K562 (cell line): Measurements from ENCODE around the gene OTUD5. TPM values are rescaled to one million over a fixed set of nuclear protein-coding genes. Genes with fewer than 3 reads are reported as not detected.

ENCODE experiments used
- CGGBP1 ChIP-seq: fragments of 250-450 bp; sonication (Bioruptor Pico); IDR thresholded peaks from 2 replicates; pipeline ENCODE4 v1.9.0; 2021; ENCODE audit warnings: mild to moderate bottlenecking
- DDX20 ChIP-seq: fragments of 450-650 bp; IDR thresholded peaks from 2 replicates; pipeline ENCODE4 v1.6.1; 2016; ENCODE audit warnings: missing genetic modification characterization, low read depth, mild to moderate bottlenecking, missing compliant biosample characterization, moderate library complexity
- FOS ChIP-seq: IDR thresholded peaks from 3 replicates; pipeline ENCODE4 v1.6.1; 2011; ENCODE audit not compliant: insufficient read length; ENCODE audit errors: extremely low read depth
- FOXM1 ChIP-seq, 2 experiments: fragments of 450-650 bp in 1 of 2; sonication (generic) in 1 of 2; formaldehyde crosslinking in 1 of 2; IDR thresholded peaks; 2 replicates each; pipeline versions ENCODE4 v1.6.1 to v1.9.0; 2017 to 2022; ENCODE audit warnings: low read depth in 2 of 2, mild to moderate bottlenecking in 2 of 2, missing genetic modification reagents in 1 of 2, moderate library complexity in 1 of 2
- FOXP1 ChIP-seq: sonication (generic); formaldehyde crosslinking; IDR thresholded peaks from 2 replicates; pipeline ENCODE4 v1.8.0; 2022; ENCODE audit warnings: mild to moderate bottlenecking, missing genetic modification reagents
- JUN ChIP-seq, 2 experiments: sonication (generic) in 1 of 2; formaldehyde crosslinking in 1 of 2; IDR thresholded peaks; 2 replicates each; pipeline versions ENCODE4 v1.6.1 to v1.8.0; 2012 to 2022; ENCODE audit warnings: borderline replicate concordance in 2 of 2, mild to moderate bottlenecking in 2 of 2, improper control_type of control experiment in 1 of 2, low read depth in 1 of 2, low read length in 1 of 2, missing genetic modification reagents in 1 of 2
- MAZ ChIP-seq, 2 experiments: fragments of 450-650 bp in 1 of 2; sonication (generic) in 1 of 2; formaldehyde crosslinking; IDR thresholded peaks in 1 of 2; conservative IDR thresholded peaks in 1 of 2; 2 replicates each; pipeline versions ENCODE4 v1.4.0 to v1.5.0; 2020; ENCODE audit warnings: mild to moderate bottlenecking in 1 of 2, missing genetic modification reagents in 1 of 2
- NCOA1 ChIP-seq: fragments of 450-650 bp; IDR thresholded peaks from 2 replicates; pipeline ENCODE4 v1.6.1; 2016; ENCODE audit warnings: low read depth
- NRF1 ChIP-seq, 2 experiments: fragments of 450-650 bp; IDR thresholded peaks in 1 of 2; conservative IDR thresholded peaks in 1 of 2; 2 replicates each; pipeline ENCODE4 v1.6.1; 2014; ENCODE audit warnings: mild to moderate bottlenecking in 2 of 2
- PRDM10 ChIP-seq: fragments of 450-650 bp; IDR thresholded peaks from 2 replicates; pipeline ENCODE4 v1.6.1; 2018; ENCODE audit not compliant: partially characterized antibody
- RFX5 ChIP-seq: IDR thresholded peaks from 2 replicates; pipeline ENCODE4 v1.6.1; 2011; ENCODE audit warnings: low read depth, mild to moderate bottlenecking, improper control_type of control experiment, low read length
- SPI1 ChIP-seq: IDR thresholded peaks from 2 replicates; pipeline ENCODE4 v1.6.1; 2011; ENCODE audit warnings: low read depth, low read length, control low read depth, borderline replicate concordance
- SRF ChIP-seq, 2 experiments: fragments of 250-450, 450-650 bp in 1 of 2; sonication (Bioruptor Pico) in 1 of 2; sonication (generic) in 1 of 2; formaldehyde crosslinking; IDR thresholded peaks; 2 replicates each; pipeline versions ENCODE4 v1.5.0 to v1.5.1; 2020 to 2022; ENCODE audit warnings: mild to moderate bottlenecking in 1 of 2, missing genetic modification reagents in 1 of 2
- TAF1 ChIP-seq: IDR thresholded peaks from 2 replicates; pipeline ENCODE4 v1.6.1; 2011; ENCODE audit warnings: mild to moderate bottlenecking, low read length, moderate library complexity; ENCODE audit not compliant: insufficient read depth, control insufficient read depth, severe bottlenecking; ENCODE audit errors: extremely low read depth
- TAF7 ChIP-seq: fragments of 450-650 bp; IDR thresholded peaks from 2 replicates; pipeline ENCODE4 v1.6.1; 2016; ENCODE audit warnings: missing genetic modification characterization, missing compliant biosample characterization
- TCF3 ChIP-seq: sonication (generic); formaldehyde crosslinking; IDR thresholded peaks from 2 replicates; pipeline ENCODE4 v1.4.0; 2020; ENCODE audit warnings: mild to moderate bottlenecking, missing genetic modification reagents
- TCF7L2 ChIP-seq: fragments of 150-350 bp; IDR thresholded peaks from 2 replicates; pipeline ENCODE4 v1.6.1; 2016; ENCODE audit warnings: low read depth, mild to moderate bottlenecking, low read length, moderate library complexity
- polyA plus RNA-seq, 8 experiments: library from polyadenylated mRNA; depleted of rRNA in 4 of 8; stranded (reverse) in 5 of 8; unstranded in 3 of 8; fragments of >200 nt; fragmentation: Nextera tagmentation in 2 of 8; fragmentation: Illumina TruSeq in 1 of 8; extraction: Ambion mirVana in 2 of 8; extraction: Trizol in 1 of 8; gene quantifications; 2 replicates each; pipeline versions ENCODE4 v1.2.1 to v1.2.3, GENCODE V29; 2011 to 2014; ENCODE audit warnings: inconsistent platforms in 1 of 8, missing spikeins in 1 of 8
- total RNA-seq, 7 experiments: library from RNA; depleted of rRNA in 6 of 7; stranded (reverse); fragments of >200 nt in 6 of 7; fragmentation: Illumina TruSeq in 2 of 7; extraction: Trizol in 2 of 7; gene quantifications; 2 replicates each; pipeline versions ENCODE4 v1.2.1 to v1.2.3, GENCODE V29; 2011 to 2021; ENCODE audit warnings: low replicate concordance in 1 of 7
- TF ChIP-seq, protein P1 (sequence below): fragments of 450-650 bp; formaldehyde crosslinking; IDR thresholded peaks from 2 replicates; pipeline ENCODE4 v1.4.0; 2022; ENCODE audit warnings: missing genetic modification characterization
- TF ChIP-seq, protein P2 (sequence below), 2 experiments: fragments of 450-650 bp; conservative IDR thresholded peaks; 2 replicates each; pipeline ENCODE4 v1.6.1; 2017; ENCODE audit warnings: mild to moderate bottlenecking in 2 of 2, moderate library complexity in 2 of 2

Gene OTUD5
- total and polyA plus RNA-seq, 9 of the 15 experiments (the other 6 are each of a cell fraction or from before 2014, with no cell fraction given) = 3.6 to 102 (median 59.0) TPM

DNA sequence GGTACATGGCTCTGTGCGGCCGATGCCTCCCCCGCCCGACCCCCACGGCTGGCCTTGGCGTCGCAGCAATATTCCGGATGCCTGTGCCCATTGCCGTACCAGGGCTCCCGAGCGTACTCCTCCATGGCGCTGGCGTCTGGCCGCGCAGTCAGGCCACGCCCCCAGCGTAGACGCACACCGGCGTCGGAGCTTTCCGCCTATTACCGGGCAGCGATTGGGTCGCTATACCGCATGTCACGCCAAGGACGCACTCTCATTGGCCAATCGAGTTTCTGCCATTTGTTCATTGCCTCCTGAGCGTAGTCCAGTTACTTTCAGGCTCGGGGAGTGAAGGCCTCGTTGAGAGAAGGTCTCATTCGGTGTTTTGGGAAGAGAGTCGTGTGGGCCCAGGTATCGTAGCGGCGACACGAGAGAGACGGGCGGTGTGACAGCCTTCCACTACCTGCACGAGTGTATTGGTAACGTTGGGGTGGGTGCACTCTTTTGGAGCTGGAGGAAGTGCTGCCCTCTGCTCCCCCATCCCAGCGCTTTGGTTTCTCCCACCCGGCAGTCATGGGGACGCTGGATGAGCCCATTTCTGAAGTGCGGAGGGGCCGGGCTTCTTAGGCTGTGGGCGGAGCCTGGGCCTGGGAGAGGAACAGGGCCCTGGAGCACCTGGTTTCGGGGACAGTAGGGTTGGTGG lies 59.6 kb downstream of the OTUD5 start, which contains the start of the genes PQBP1 and TIMM17B (continued):
- TF ChIP-seq PRDM10 (peak; percentile 99), NCOA1 (0 out of 2 replicates have a peak, but pooled peaks have one; percentile 16), JUN (IDR thresholded peaks at IDR 0.05; ENCODE audit: borderline replicate concordance, low read depth, low read length) (no peak), JUN (CRISPR knock-in tag; IDR thresholded peaks at IDR 0.05; ENCODE audit: borderline replicate concordance) (no peak), RFX5 (peak; percentile 42; the same call in 1 of the 2 replicates), TCF3 (CRISPR knock-in tag) (no peak), SPI1 (peak; percentile 51; the same call in 1 of the 2 replicates), FOS (peak; percentile 83), SRF (CRISPR knock-in tag; IDR thresholded peaks at IDR 0.05) (no peak), NRF1 (conservative IDR thresholded peaks at IDR 0.05 in 1 of 2, IDR thresholded peaks at IDR 0.05 in 1 of 2) (peak; percentile 82 to 85), FOXP1 (CRISPR knock-in tag) (peak; percentile 84; the same call in 1 of the 2 replicates), DDX20 (tag) (no peak), FOXM1 (IDR thresholded peaks at IDR 0.05; ENCODE audit: low read depth) (peak; percentile 42; the same call in 1 of the 2 replicates), FOXM1 (CRISPR knock-in tag; IDR thresholded peaks at IDR 0.05; ENCODE audit: low read depth) (no peak), TCF7L2 (peak; percentile 95), TAF1 (peak; percentile 77), CGGBP1 (CRISPR knock-in tag) (no peak), TAF7 (peak; percentile 65), MAZ (CRISPR knock-in tag; conservative IDR thresholded peaks at IDR 0.05 in 1 of 2, IDR thresholded peaks at IDR 0.05 in 1 of 2) (peak; percentile 4 to 27; a peak in 1 of 4 replicates)
- TF ChIP-seq, protein P1, sequence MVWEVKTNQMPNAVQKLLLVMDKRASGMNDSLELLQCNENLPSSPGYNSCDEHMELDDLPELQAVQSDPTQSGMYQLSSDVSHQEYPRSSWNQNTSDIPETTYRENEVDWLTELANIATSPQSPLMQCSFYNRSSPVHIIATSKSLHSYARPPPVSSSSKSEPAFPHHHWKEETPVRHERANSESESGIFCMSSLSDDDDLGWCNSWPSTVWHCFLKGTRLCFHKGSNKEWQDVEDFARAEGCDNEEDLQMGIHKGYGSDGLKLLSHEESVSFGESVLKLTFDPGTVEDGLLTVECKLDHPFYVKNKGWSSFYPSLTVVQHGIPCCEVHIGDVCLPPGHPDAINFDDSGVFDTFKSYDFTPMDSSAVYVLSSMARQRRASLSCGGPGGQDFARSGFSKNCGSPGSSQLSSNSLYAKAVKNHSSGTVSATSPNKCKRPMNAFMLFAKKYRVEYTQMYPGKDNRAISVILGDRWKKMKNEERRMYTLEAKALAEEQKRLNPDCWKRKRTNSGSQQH (CRISPR knock-in tag) = 0 out of 2 replicates have a peak, but pooled peaks have one; percentile 15
- TF ChIP-seq, protein P2, sequence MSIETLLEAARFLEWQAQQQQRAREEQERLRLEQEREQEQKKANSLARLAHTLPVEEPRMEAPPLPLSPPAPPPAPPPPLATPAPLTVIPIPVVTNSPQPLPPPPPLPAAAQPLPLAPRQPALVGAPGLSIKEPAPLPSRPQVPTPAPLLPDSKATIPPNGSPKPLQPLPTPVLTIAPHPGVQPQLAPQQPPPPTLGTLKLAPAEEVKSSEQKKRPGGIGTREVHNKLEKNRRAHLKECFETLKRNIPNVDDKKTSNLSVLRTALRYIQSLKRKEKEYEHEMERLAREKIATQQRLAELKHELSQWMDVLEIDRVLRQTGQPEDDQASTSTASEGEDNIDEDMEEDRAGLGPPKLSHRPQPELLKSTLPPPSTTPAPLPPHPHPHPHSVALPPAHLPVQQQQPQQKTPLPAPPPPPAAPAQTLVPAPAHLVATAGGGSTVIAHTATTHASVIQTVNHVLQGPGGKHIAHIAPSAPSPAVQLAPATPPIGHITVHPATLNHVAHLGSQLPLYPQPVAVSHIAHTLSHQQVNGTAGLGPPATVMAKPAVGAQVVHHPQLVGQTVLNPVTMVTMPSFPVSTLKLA (conservative IDR thresholded peaks at IDR 0.05) = peak in 1 of 2 experiments; percentile 61; a peak in 3 of 4 replicates
